ENCODE data around the gene UCN3.

Gene UCN3

GRCh38 chr10:5360318-5360915 is 4.3 kb upstream of the UCN3 start:
- TF ChIP-seq CTCF (IDR thresholded peaks at IDR 0.05; ENCODE audit: extremely low read depth, insufficient read depth, missing control alignments) = no peak
- in situ Hi-C loops (cut with MboI; ENCODE audit: low pct_unique_long_range_greater_than_20kb, low sequenced_read_pairs, unreplicated experiment) = no loop called here
- DNase-seq (ENCODE audit: low spot score) = no peak

GRCh38 chr10:5361966-5362365 is 2.8 kb upstream of the UCN3 start:
- no peak for TF ChIP-seq CTCF (IDR thresholded peaks at IDR 0.05; ENCODE audit: extremely low read depth, insufficient read depth, missing control alignments)
- DNase-seq (ENCODE audit: low spot score) = no peak
- in situ Hi-C loops (cut with MboI; ENCODE audit: low pct_unique_long_range_greater_than_20kb, low sequenced_read_pairs, unreplicated experiment) = no loop called here

GRCh38 chr10:5362873-5363272 is 1.9 kb upstream of the UCN3 start:
- DNase-seq (ENCODE audit: low spot score) = no peak
- in situ Hi-C loops (cut with MboI; ENCODE audit: low pct_unique_long_range_greater_than_20kb, low sequenced_read_pairs, unreplicated experiment) = no loop called here
- TF ChIP-seq CTCF (IDR thresholded peaks at IDR 0.05; ENCODE audit: extremely low read depth, insufficient read depth, missing control alignments) = no peak

- no peak for TF ChIP-seq CTCF (IDR thresholded peaks at IDR 0.05; ENCODE audit: extremely low read depth, insufficient read depth, missing control alignments)
Measured at GRCh38 chr10:5364374-5364773, 392 bp upstream of the UCN3 start.

GRCh38 chr10:5365928-5366327 is 1.2 kb downstream of the UCN3 start:
- no peak for TF ChIP-seq CTCF (IDR thresholded peaks at IDR 0.05; ENCODE audit: extremely low read depth, insufficient read depth, missing control alignments)
- in situ Hi-C loops (cut with MboI; ENCODE audit: low pct_unique_long_range_greater_than_20kb, low sequenced_read_pairs, unreplicated experiment) = no loop called here
- no peak for DNase-seq (ENCODE audit: low spot score)

More at GRCh38 chr10:5364374-5364773, 392 bp upstream of the UCN3 start:
- no peak for DNase-seq (ENCODE audit: low spot score)
- in situ Hi-C loops (cut with MboI; ENCODE audit: low pct_unique_long_range_greater_than_20kb, low sequenced_read_pairs, unreplicated experiment) = no loop called here

- in situ Hi-C loops (cut with MboI; ENCODE audit: low pct_unique_long_range_greater_than_20kb, low sequenced_read_pairs, unreplicated experiment) = no loop called here
- no peak for DNase-seq (ENCODE audit: low spot score)
- no peak for TF ChIP-seq CTCF (IDR thresholded peaks at IDR 0.05; ENCODE audit: extremely low read depth, insufficient read depth, missing control alignments)
Measured at GRCh38 chr10:5369362-5370158, 4.8 kb downstream of the UCN3 start.

Measured in GM13977 (cell line).